Prostate gland (tissue), 2 donors: ENCODE measurements around the gene PGBD5.

Experiments used
- CTCF ChIP-seq, 4 experiments: fragments of 200-600 bp in 2 of 4; fragments of 450-650 bp in 2 of 4; sonication (generic) in 2 of 4; IDR thresholded peaks; 1 replicate in 3 of 4; 2 replicates in 1 of 4; pipeline ENCODE4 v1.5.1; 2016 to 2019; ENCODE audit warnings: antibody characterized with exemption in 4 of 4, mild to moderate bottlenecking in 2 of 4, moderate library complexity in 2 of 4
- POLR2A ChIP-seq: fragments of 450-650 bp; IDR thresholded peaks from one replicate; pipeline ENCODE4 v1.6.1; 2016; ENCODE audit warnings: antibody characterized with exemption, mild to moderate bottlenecking
- POLR2AphosphoS5 ChIP-seq: sonication (generic); formaldehyde crosslinking; IDR thresholded peaks from one replicate; pipeline ENCODE4 v1.6.1; 2017; ENCODE audit warnings: antibody characterized with exemption

GRCh38 chr1:230274254-230274653, 151.9 kb downstream of the PGBD5 start:
- no peak for TF ChIP-seq POLR2A
- no peak for TF ChIP-seq POLR2AphosphoS5
- no peak for TF ChIP-seq CTCF (IDR thresholded peaks at IDR 0.05)
